Pons (tissue), 1 donor: ENCODE data around the gene DOC2A.

Experiments
- DNase-seq: peaks from one replicate; pipeline ENCODE4 v3.0.0-alpha.2; 2016; ENCODE audit warnings: low spot score

DOC2A gene

GRCh38 chr16:29989111-29989858, 21.5 kb downstream of the DOC2A start:
- no peak for DNase-seq

- no peak for DNase-seq
Observed at GRCh38 chr16:29988346-29989075, 22.3 kb downstream of the DOC2A start.

- no peak for DNase-seq
Observed at GRCh38 chr16:29987371-29988085, 23.3 kb downstream of the DOC2A start.

- no peak for DNase-seq
Observed at GRCh38 chr16:29986931-29987330, 23.9 kb downstream of the DOC2A start.

- no peak for DNase-seq
Observed at GRCh38 chr16:29986231-29986630, 24.6 kb downstream of the DOC2A start.

GRCh38 chr16:29985271-29985811, 25.5 kb downstream of the DOC2A start:
- DNase-seq, result no peak

- DNase-seq, result no peak
Observed at GRCh38 chr16:29984764-29985147, 26.1 kb downstream of the DOC2A start.

GRCh38 chr16:29984137-29984763, 26.6 kb downstream of the DOC2A start:
- no peak for DNase-seq

GRCh38 chr16:29983420-29984136, 27.2 kb downstream of the DOC2A start:
- no peak for DNase-seq

- no peak for DNase-seq
Observed at GRCh38 chr16:29982560-29983419, 28.0 kb downstream of the DOC2A start.

GRCh38 chr16:29978564-29979270, 32.1 kb downstream of the DOC2A start:
- DNase-seq, result no peak

- DNase-seq, result no peak
Observed at GRCh38 chr16:29978081-29978480, 32.7 kb downstream of the DOC2A start.

GRCh38 chr16:29977063-29977825, 33.6 kb downstream of the DOC2A start:
- DNase-seq, result no peak

GRCh38 chr16:29975811-29976511, 34.9 kb downstream of the DOC2A start:
- DNase-seq, result no peak

- no peak for DNase-seq
Observed at GRCh38 chr16:29975134-29975538, 35.7 kb downstream of the DOC2A start.

GRCh38 chr16:29974291-29975133, 36.3 kb downstream of the DOC2A start:
- DNase-seq, result peak; percentile 22
